Cardiac muscle cell (in vitro differentiated cells and primary cell): ENCODE measurements around the gene GRAMD2A. TPM values are rescaled to one million over a fixed set of nuclear protein-coding genes. Genes with fewer than 3 reads are reported as not detected.
A peak's percentile ranks its signal among the peaks of the same experiment; 100 is the strongest.

ENCODE experiments used
- DNase-seq, 2 donors: peaks; one replicate each; pipeline versions ENCODE4 v3.0.0 to v3.0.0-alpha.2; 2010 to 2017; ENCODE audit warnings: low read depth in 1 of 2, low spot score in 1 of 2
- H3K27ac ChIP-seq: fragments of 200-600 bp; sonication (generic); 2 replicates; pipeline ENCODE4 v1.5.1; 2016
- H3K27me3 ChIP-seq: fragments of 200-600 bp; sonication (generic); 2 replicates; pipeline ENCODE4 v1.6.0; 2016; ENCODE audit warnings: control low read depth
- H3K36me3 ChIP-seq: fragments of 200-600 bp; sonication (generic); 2 replicates; pipeline ENCODE4 v1.5.1; 2016; ENCODE audit warnings: control low read depth
- H3K4me1 ChIP-seq: fragments of 200-600 bp; sonication (generic); 2 replicates; pipeline ENCODE4 v1.8.1; 2017; ENCODE audit warnings: low read depth, mild to moderate bottlenecking, mixed run types
- H3K4me3 ChIP-seq: fragments of 200-600 bp; sonication (generic); 2 replicates; pipeline ENCODE4 v1.5.1; 2016; ENCODE audit warnings: mild to moderate bottlenecking
- H3K9me3 ChIP-seq: fragments of 200-600 bp; sonication (generic); 2 replicates; pipeline ENCODE4 v1.5.1; 2017; ENCODE audit warnings: low read depth, mild to moderate bottlenecking, control low read depth
- polyA plus RNA-seq: library from polyadenylated mRNA; unstranded; fragments of >200 nt; fragmentation: Nextera tagmentation; extraction: Ambion mirVana; gene quantifications from 2 replicates; pipeline ENCODE4 v1.2.1, GENCODE V29; 2016
- total RNA-seq: library from RNA; depleted of rRNA; stranded (reverse); fragments of >200 nt; gene quantifications from 2 replicates; pipeline ENCODE4 v1.2.3, GENCODE V29; 2016
- TF ChIP-seq, protein P1 (sequence below): IDR thresholded peaks from 2 replicates; pipeline ENCODE4 v1.5.1; 2012; ENCODE audit warnings: low read depth, mild to moderate bottlenecking, low read length

The GRAMD2A gene
- total and polyA plus RNA-seq, 2 experiments from 2014 or later = 0.24 TPM; not detected in 1

DNA sequence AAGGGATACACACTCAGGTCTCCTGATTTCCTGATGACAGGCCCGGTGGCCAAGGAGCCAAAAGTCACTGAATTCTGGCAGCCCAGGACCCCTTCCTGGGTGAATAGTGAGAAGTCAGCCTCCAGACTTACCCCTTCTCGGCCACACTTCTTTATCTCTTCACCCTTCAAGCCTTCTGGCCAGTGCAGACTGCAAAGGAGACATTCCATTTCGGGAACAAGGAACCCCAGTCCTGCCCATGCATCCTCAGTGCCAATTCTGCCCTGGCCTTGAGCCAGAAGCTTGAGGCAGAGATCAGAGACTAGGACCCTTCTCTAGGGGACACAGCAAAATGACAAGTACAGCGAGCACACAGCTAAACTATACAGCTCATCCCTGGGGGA is 28.8 kb downstream of the GRAMD2A start:
- TF ChIP-seq, protein P1, sequence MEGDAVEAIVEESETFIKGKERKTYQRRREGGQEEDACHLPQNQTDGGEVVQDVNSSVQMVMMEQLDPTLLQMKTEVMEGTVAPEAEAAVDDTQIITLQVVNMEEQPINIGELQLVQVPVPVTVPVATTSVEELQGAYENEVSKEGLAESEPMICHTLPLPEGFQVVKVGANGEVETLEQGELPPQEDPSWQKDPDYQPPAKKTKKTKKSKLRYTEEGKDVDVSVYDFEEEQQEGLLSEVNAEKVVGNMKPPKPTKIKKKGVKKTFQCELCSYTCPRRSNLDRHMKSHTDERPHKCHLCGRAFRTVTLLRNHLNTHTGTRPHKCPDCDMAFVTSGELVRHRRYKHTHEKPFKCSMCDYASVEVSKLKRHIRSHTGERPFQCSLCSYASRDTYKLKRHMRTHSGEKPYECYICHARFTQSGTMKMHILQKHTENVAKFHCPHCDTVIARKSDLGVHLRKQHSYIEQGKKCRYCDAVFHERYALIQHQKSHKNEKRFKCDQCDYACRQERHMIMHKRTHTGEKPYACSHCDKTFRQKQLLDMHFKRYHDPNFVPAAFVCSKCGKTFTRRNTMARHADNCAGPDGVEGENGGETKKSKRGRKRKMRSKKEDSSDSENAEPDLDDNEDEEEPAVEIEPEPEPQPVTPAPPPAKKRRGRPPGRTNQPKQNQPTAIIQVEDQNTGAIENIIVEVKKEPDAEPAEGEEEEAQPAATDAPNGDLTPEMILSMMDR = no peak
- H3K27ac ChIP-seq = no peak overlapping the region
- no peaks in the 10 kb centered on the region for H3K27me3 ChIP-seq
- H3K36me3 ChIP-seq = no peaks in the 10 kb centered on the region
- no peak for DNase-seq
- H3K4me3 ChIP-seq = no peak overlapping the region
- H3K9me3 ChIP-seq = no peaks in the 10 kb centered on the region
- H3K4me1 ChIP-seq = peaks cover 6% of the 10 kb centered on the region

DNA sequence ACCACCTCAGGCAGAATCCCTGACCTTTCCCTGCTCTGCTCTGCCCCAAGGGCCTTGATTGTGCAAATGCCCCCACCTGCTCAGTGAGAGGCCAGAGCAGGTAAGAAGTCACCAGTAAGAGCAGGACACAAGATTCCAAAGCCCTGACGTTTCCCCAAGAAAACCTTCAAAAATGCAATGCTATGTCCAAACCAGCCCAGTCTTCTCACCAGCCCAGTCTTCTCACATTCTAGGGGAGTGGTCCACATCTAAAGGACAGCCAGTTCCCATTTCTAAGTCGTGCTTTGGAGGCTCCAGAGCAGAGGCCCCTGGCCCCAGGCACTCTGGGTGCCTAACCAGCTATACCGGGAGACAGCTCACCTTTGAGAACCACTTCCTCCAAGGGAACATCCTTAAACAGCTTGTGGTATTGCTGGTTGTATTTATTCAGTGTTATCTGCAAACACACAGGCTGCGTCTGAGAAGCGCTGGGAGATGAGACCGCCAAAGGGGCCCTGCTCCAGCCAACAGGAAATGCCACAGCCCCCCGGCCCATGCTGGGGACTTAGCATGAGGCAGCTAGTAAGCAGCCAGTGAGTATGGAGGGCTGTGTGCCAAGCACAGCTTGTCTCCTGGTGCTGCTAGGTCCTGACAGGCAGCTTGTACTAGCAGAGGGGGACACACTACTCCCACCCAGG is 29.3 kb downstream of the GRAMD2A start:
- H3K4me3 ChIP-seq = no peak overlapping the region
- DNase-seq = peak; percentile 25 to 70
- H3K27ac ChIP-seq = no peak overlapping the region

DNA sequence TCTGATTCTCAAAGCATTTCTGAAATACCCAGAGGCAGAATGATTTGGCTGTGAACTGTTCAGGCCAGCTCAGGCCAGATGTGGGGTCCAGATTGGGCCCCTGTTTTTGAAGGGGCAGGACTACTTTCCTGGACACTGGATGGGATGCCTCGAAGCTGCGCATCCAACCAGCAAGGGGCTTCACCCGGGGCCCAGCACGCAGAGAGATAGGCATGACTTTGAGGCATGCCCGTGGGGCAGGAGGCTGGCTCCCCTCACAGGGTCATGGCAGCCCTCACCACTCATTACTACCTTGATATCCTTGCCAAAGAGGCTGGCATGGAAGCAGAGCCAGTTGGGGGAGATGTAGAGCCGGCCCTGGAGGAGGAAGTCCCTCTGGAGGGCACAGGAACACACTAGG is 30.1 kb downstream of the GRAMD2A start:
- Histone ChIP-seq H3K27me3 (no peaks in the 10 kb centered on the region), H3K4me3 (no peak overlapping the region), H3K36me3 (no peaks in the 10 kb centered on the region), H3K9me3 (no peaks in the 10 kb centered on the region), H3K4me1 (peaks cover 6% of the 10 kb centered on the region), H3K27ac (no peak overlapping the region)
- TF ChIP-seq, protein P1 = no peak
- DNase-seq = no peak

More for the DNA sequence above, 29.3 kb downstream of the GRAMD2A start:
- Histone ChIP-seq H3K9me3 (no peaks in the 10 kb centered on the region), H3K27me3 (no peaks in the 10 kb centered on the region), H3K4me1 (peaks cover 6% of the 10 kb centered on the region), H3K36me3 (no peaks in the 10 kb centered on the region)
- TF ChIP-seq, protein P1 = no peak

DNA sequence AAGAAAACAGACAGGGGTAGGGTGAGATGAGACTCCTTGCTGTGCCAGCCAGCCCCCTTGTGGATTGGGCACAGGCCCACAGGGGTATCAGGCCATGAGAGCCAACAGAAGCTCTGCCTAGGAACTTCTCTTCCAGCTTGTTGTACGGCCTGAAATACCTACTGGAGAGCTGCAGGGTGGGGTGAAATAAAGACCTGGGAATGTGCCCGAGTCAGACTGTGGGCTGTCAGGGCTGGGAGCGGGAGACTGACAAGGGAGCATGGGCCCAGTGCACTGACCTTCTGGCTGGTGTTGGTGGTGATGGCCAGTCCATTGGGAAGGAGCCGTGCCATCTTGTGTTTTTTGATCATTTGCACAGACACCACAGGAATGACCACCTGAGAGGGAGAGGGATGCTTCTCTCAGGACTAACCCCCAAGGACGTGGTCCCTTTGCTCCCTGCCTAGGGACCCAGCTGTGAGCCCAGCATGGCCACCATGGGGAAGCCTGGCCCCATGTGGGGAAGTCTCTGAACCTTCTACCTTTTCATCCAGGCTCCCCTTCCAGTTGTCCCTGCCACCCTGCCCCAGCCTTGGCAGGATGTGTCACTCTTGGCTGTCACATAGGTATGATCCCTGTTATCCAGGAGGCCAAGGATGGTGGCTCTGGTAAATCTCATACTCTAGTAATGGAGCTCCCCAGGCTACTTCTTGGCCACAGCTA is 30.7 kb downstream of the GRAMD2A start:
- Histone ChIP-seq H3K9me3 (no peaks in the 10 kb centered on the region), H3K4me3 (no peak overlapping the region), H3K4me1 (peaks cover 6% of the 10 kb centered on the region), H3K36me3 (no peaks in the 10 kb centered on the region), H3K27me3 (no peaks in the 10 kb centered on the region), H3K27ac (no peak overlapping the region)
- DNase-seq = no peak
- TF ChIP-seq, protein P1 = no peak

DNA sequence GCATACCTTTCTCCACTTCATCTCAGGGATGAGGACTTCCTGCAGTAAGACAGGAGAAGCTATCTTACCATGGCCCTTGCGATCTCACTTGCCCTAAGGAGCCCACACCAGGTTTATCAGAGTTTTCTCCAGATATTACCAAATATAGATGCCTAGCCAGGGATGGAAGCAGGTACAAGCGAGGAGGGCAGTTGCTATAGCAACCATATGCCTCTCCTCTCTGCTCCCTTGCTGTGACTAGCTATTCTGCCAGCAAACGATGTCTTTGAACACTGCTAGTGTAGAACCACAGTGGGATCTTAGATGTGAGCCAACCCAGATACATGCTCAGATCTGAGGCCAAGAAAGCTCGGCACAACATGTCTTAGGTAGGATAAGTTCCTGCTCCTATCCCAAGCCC is 33.9 kb downstream of the GRAMD2A start:
- TF ChIP-seq, protein P1 = no peak
- Histone ChIP-seq H3K27me3 (no peaks in the 10 kb centered on the region), H3K36me3 (no peaks in the 10 kb centered on the region), H3K4me3 (no peak overlapping the region), H3K4me1 (peaks cover 6% of the 10 kb centered on the region), H3K27ac (no peak overlapping the region), H3K9me3 (no peaks in the 10 kb centered on the region)
- no peak for DNase-seq
